GM12801 (cell line): ENCODE measurements around the gene NALF2.

Experiments
- TF ChIP-seq, protein P1 (sequence below): IDR thresholded peaks from one replicate; pipeline ENCODE4 v1.5.1; 2011; ENCODE audit warnings: control low read depth; ENCODE audit not compliant: insufficient read length; ENCODE audit errors: extremely low read depth

The NALF2 gene

DNA sequence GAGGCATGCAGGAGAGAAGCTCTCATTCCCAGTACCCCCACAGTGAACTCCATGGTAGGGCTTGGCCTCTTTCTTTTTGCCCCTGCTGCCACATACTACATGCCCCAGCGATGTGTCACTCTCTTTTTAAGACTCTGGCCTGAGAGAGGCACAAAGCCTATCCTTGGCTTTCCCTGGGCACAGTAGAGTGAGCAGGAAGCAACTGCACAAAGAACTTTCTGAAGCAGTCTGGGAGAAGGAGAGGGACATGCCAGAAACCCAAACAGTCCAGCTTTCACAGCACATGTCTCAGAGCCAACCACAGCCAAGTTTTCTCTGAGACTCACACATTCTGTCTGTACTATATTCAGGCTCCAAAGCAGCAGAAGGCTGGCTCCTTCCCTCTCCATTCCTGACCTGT, 7.9 kb upstream of the NALF2 start:
- TF ChIP-seq, protein P1, sequence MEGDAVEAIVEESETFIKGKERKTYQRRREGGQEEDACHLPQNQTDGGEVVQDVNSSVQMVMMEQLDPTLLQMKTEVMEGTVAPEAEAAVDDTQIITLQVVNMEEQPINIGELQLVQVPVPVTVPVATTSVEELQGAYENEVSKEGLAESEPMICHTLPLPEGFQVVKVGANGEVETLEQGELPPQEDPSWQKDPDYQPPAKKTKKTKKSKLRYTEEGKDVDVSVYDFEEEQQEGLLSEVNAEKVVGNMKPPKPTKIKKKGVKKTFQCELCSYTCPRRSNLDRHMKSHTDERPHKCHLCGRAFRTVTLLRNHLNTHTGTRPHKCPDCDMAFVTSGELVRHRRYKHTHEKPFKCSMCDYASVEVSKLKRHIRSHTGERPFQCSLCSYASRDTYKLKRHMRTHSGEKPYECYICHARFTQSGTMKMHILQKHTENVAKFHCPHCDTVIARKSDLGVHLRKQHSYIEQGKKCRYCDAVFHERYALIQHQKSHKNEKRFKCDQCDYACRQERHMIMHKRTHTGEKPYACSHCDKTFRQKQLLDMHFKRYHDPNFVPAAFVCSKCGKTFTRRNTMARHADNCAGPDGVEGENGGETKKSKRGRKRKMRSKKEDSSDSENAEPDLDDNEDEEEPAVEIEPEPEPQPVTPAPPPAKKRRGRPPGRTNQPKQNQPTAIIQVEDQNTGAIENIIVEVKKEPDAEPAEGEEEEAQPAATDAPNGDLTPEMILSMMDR = no peak

DNA sequence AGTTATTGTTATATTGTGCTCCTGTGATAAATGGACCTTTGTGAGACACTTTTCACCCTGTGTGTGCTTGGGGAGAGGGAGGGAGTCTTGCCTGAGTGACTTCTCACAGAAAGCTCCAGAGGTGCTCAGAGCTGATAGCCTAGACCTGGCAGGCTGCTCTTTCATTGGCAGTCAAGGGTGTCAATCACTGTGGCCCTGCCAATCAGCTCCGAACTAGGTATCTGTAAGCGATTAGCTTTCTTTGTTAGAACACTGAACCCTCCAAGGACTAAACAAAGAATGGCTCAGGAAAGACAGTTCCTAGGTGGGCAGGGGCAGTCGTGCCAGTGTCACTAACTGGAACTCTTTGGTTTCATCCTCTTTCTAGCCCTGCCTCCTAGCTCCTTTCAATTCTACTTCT, 2.7 kb upstream of the NALF2 start:
- TF ChIP-seq, protein P1 = no peak

DNA sequence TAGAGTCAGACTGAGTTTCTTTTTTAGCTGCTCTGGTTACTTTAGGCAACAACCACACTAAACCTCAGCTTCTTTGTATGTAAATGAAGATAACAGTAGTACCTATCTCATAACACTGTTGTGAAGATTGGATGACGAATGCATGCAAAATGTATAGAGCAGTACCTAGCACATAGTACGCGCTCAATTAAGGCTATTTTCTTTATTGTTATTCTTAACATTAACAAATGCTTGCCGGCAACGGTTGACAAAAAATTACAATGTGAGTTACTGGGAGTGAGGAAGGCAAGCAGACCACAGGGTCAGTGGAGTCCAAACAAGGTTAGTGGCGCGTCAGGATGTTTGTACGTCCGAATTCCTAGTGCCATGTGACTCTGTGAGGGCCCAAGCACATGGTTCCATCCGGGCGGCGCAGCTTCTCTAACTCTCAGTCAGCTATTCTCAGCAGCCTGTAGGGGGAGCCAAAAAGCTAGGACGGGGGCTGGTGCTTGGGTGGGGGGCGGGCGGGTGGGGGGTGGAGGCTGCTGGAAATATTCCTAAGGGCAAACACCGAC, 821 bp upstream of the NALF2 start:
- TF ChIP-seq, protein P1 = no peak

DNA sequence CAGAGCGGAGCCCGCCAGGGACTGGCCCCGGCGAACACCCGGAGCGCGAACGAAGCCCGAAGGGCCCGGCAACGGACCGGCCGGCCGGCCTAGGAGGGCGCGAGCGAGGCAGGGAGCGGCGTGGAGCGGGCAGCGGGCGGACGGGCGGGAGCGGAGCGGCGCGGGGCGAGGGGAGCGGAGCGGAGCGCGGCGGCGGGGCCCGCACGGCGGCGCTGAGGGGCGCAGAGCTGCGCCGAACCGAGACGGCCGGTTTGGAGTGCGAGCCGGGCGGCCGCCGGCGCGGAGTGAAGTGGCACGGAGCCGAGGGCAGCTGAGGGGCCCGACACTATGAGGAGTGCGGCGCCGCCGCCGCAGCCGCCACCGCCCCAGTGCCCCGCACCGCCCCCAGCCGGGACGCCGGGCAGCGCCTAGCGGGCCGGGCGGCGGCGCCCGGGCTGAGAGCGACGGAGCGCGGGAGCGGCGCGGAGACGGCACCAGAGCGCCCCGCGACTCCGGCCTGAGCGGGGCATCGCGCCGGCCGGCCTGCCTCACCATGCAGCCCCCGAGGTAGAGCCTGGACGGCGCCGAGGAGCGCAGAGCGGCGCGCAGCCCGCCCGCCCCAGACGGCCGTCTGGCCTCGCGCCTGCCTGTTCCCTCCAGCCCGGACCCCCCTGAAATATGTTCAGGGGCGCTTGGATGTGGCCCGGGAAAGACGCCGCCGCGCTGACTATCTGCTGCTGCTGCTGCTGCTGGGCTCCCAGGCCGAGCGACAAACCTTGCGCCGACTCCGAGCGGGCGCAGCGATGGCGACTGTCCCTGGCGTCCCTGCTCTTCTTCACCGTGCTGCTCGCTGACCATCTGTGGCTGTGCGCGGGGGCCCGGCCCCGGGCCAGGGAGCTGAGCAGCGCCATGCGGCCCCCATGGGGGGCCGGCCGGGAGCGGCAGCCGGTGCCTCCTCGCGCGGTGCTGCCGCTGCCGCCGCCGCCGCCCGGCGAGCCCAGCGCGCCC, 793 bp downstream of the NALF2 start:
- TF ChIP-seq, protein P1 = no peak

DNA sequence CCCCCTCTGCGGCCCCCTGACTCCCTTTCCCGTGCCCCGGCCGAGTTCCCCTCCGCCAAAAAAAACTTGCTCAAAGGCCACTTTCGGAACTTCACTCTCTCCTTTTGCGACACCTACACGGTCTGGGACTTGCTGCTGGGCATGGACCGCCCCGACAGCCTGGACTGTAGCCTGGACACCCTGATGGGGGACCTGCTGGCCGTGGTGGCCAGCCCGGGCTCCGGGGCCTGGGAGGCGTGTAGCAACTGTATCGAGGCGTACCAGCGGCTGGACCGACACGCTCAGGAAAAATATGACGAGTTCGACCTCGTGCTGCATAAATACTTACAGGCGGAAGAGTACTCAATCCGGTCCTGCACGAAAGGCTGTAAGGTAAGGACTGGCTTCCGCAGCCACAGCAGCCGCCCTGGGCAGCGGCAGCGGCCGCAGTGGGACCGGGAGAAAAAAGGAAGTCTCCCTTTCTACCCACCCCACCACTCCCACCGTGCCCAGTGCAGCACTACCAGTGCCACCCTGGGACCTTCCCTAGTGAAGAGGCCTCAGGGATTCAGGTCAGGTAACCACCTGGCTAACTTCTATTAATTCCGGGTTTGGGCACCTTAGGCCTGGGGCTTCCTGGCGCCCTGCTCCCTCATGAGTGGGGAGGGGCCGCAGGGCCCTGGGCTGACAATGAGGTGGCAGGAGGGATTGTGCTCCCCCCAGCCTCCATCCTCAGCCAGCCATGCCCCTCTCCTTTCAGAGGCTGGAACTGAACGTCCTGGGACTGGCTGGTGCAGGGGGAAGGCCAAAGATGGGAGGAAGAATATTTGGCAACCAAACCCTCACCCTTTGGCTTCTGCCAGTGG, 1.9 kb downstream of the NALF2 start:
- TF ChIP-seq, protein P1 = no peak

DNA sequence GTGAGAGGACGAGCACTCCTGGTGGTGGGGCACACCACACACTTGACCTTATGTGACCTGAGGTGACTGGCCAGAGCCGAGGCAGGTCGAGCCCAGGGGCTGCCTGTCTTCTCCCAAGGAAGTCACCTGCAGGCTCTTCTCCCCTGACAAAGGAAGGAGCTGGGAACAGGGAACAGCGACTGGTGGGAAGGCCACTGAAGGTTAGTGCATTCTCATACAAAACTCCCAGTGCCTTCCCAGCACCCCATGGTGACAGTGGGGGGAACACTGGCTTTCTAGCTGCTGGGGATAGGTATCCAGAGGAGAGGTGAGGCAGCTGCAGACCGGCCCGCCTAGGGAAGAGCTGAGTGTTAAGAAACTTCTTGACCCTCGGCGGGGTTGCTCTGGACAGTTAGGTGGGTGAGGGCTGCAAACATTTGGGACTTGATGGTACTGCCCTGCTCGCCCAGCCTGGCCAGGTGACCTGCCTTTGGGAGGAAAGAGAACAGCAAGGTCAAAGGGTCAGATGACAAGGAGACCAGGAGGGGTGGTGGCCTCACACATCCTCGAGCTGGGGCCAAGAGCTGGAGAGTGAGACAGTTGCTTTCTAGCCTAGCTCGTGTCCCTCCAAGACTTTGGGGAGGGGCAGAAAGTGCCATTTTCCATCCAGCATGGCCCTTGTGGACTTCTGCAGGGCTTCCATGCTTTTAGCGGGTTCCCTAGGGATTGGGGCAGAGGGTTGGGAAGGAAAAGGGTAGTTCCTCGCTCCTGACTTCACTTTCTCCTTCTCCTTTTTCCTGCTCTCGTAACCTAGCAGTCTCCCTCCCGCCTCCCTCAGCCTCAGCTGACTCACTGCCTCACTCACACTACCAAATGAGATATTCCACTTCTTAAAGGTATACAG, 2.7 kb downstream of the NALF2 start:
- TF ChIP-seq, protein P1 = no peak

DNA sequence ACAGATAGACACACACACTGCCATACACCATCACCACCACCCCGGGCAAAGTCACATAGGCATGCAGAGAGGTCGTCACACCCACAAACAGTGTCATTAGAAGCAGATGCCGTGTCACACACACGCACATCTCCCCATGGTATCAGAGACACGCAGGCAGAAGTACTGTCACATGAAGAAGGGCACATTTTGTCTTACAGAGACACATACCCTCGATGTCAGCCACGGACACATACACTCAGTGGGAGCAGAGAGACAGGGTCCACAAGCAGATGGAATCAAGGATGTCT, 3.3 kb downstream of the NALF2 start:
- TF ChIP-seq, protein P1 = no peak
